Body of pancreas (tissue), 4 donors: ENCODE data around the gene KRT38.

Experiments used
- POLR2A ChIP-seq, 3 donors: fragments of 450-650 bp; IDR thresholded peaks; one replicate each; pipeline ENCODE4 v1.6.1; 2016; ENCODE audit warnings: antibody characterized with exemption in 3 of 3, mild to moderate bottlenecking in 2 of 3
- TF ChIP-seq, protein P1 (sequence below), 7 experiments: fragments of 450-650 bp in 4 of 7; fragments of 200-600 bp in 3 of 7; sonication (generic) in 3 of 7; IDR thresholded peaks; one replicate each; pipeline ENCODE4 v1.5.1; 2016 to 2019; ENCODE audit warnings: antibody characterized with exemption in 7 of 7

DNA sequence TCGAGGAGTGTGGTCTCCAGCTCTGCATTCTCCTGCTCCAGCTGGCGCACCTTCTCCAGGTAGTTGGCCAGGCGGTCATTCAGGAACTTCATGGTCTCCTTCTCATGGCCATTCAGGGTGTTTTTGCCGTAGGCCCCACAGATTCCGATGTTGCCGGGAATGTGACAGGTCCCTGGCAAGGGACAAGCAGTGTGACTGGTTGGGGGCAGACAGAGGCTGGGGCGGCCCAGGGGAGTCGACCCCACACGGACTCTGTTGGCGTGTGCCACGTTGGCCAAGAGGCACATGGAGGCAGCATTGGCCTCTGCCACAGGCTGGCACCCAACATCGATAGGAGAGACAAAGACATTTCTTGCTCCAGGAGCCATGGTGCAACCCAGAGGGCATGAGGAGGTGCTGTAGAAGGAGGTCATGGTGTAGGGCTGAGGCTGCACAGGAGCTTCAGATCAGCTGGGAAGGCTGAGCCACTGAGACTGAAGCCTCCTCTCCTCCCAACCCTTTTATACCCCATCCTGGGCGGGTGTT lies 16.6 kb downstream of the KRT38 start, which contains the start of gene KRT37:
- TF ChIP-seq, protein P1, sequence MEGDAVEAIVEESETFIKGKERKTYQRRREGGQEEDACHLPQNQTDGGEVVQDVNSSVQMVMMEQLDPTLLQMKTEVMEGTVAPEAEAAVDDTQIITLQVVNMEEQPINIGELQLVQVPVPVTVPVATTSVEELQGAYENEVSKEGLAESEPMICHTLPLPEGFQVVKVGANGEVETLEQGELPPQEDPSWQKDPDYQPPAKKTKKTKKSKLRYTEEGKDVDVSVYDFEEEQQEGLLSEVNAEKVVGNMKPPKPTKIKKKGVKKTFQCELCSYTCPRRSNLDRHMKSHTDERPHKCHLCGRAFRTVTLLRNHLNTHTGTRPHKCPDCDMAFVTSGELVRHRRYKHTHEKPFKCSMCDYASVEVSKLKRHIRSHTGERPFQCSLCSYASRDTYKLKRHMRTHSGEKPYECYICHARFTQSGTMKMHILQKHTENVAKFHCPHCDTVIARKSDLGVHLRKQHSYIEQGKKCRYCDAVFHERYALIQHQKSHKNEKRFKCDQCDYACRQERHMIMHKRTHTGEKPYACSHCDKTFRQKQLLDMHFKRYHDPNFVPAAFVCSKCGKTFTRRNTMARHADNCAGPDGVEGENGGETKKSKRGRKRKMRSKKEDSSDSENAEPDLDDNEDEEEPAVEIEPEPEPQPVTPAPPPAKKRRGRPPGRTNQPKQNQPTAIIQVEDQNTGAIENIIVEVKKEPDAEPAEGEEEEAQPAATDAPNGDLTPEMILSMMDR (IDR thresholded peaks at IDR 0.05), result no peak
- TF ChIP-seq POLR2A (IDR thresholded peaks at IDR 0.05), result no peak
